HG02870 (cell line): ENCODE results near the gene CYP27B1.

Experiments
- ATAC-seq: cut with Tn5 transposase; IDR thresholded peaks from one replicate; pipeline ENCODE4 v1.9.1; 2021; ENCODE audit warnings: mild to moderate bottlenecking, moderate library complexity; ENCODE audit not compliant: unreplicated experiment

CYP27B1 gene

DNA sequence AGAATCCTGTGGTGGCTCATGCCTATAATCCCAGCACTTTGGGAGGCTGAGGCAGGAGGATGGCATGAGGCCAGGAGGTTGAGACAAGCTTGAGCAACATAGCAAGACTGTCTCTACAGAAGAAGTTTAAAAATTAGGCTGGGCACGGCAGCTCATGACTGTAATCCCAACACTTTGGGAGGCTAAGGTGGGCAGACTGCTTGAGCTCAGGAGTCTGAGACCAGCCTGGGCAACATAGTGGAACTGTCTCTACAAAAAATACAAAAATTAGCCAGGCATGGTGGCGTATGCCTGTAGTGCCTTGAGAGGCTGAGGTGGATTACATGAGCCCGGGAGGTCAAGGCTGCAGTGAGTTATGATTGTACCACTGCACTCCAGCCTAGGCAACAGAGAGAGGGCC is 998 bp upstream of the CYP27B1 start:
- ATAC-seq: no peak

DNA sequence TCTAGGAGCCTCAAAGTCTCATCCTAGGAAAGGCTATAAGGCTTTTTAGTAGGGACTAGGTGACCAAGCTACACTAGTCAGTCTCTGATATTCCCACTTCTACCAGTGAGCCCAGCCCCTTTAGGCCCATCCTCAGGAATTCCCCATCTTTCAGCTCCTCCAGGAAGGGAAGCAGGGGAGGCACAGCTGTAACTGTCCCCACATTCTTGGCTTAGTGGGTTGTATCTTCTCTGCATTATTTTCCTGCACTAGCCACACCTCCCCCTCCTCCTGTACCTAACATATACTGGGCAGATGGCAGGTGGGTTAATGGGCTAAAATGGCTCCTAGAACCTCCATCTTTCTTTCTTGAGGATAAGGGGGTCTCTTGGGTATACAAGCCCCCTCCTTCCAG is 424 bp upstream of the CYP27B1 start:
- no peak for ATAC-seq

DNA sequence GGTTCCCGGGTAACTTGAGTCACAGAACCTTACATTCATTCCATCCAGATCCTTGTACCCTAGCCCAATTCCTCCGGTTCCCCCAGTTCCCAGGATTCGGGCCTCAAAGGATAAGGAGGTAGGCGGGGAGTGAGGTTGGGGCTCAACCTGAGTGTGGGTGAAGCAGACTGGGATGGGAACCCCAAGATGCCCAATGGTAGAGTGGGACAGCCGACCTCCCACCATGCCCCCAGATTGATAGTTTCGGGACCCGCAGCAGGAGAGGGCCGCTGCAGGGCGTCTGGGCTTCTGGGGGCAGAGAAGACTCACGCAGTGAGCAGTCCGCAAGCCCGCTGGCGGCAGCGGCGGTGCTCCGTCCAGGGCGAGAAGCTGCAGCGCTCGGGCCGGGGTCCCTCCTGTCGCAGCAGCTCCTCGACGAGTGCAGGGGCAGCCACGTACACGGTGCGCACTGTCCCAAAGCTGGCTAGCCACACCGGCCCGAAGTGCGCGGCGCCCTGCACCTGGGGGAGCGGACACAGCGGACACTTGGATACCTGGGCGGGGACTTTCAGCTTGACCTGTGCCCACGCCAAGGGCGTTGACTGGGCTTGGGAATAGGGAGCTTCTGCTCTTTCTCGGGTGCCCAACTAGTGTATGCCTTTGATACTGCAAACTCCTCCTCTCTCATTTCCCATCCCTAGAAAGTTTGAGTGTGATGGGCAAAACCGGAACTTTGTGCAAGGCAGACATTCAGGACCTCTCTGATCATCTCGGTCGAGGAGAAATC is 997 bp downstream of the CYP27B1 start:
- ATAC-seq: no peak

- peak; percentile 51 for ATAC-seq
These were observed 1.7 kb downstream of the CYP27B1 start for GRCh38 chr12:57765003-57765697.

DNA sequence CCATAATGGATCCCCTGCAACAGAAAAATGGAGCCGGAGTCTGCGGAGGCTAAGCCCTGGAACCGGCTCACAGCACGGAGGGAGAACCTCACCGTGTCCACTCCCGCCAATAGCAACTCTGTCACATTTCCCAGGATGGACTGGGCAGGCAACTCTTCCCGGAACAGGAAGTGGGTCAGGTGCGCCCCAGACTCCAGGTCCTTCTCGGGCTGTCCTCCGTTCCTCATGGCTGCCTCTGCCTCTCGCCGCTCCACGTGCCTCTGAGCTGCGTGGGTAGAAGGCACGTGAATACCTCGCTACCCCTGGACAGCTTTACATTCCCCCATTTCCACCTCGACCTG is 2.2 kb downstream of the CYP27B1 start:
- peak; percentile 5 for ATAC-seq

DNA sequence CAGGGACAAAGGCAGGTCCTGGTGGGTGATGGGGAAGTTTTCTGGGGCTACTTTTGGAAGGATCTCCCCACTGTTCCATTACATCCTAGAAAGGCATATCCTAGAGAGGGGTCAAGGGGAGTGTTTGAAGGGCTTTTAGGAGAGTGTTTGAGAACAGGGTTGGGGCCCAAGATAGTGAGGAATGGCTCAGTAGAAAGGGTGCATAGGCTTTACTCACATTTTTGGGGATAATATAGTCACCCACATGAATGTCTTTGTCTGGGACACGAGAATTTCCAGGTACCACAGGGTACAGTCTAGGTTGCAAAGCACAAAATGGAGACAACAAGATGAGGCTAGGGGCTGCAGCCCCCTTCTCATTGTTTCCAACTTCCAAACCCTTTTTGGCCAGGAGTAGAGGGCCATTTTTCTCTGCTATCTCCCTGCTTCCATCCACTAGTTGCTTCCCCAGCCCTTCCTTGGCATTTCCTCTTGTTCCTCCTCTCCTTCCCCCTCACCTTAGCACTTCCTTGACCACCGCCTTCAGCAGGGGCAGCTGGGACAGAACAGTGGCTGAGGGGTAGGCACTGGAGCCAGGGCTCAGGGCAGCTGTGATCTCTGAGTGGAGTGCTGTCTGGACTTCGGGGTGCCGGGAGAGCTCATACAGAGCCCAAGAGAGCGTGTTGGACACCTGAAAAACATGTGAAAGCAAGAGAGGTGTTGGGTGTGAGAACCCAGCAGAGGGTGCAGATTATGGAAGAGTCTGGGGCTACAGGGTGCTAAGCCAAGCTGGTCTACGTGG is 2.8 kb downstream of the CYP27B1 start:
- no peak for ATAC-seq

DNA sequence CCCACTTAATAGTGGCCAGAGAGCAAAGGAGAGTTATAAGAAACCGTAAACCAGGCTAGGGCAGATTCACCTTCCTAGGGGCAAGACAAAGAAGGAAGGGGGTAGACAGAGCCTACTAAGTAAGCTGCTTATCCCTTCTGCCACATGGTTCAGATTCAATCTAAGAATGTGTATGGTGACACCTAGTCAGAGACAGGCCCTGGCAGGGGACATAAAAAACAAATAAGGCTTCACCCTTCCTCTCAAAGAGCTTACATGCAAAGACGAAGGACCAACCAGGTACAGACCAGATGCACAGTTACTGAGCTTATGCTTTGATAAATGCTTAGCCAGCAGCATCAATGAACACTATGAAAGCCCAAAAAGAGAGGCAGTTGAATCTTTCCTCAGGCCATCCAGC is 4.4 kb downstream of the CYP27B1 start:
- no peak for ATAC-seq

GRCh38 chr12:57761391-57761998 is 5.4 kb downstream of the CYP27B1 start:
- no peak for ATAC-seq

DNA sequence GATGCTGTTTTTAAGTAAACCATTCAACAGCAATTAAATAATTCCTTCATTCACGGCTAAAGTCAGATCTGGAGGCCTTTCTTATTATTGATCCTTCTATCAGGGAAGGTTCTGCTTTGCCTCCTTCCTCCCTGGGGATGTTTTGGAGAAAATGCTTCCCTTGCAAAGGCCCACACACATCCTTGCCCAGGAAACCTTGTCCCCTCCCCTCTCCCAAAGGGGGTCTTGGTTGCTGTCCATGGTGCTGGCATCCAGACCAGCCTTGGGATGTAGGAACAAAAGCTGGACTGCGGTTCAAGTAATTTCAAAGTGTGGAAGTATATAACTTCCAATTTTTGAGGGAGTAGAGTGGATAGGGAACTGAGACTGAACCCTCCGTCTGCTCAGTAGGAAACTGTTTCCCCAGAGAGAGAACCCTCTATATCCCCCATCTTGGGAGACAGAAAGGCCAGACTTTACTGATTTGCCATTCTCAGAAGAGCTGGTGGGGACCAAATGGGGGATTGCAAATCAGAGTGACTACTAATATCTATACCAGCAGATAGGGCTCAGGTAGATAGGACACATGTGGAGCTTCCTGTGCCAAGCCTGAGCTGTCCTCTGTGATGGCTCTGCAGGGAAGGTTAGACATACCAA is 6.4 kb downstream of the CYP27B1 start:
- no peak for ATAC-seq

GRCh38 chr12:57759360-57759980 is 7.4 kb downstream of the CYP27B1 start:
- no peak for ATAC-seq

- ATAC-seq: no peak
These were observed 8.1 kb downstream of the CYP27B1 start for GRCh38 chr12:57758552-57759359.

- no peak for ATAC-seq
These were observed 9.1 kb downstream of the CYP27B1 start for GRCh38 chr12:57757771-57758170.

GRCh38 chr12:57756406-57757341 is 10.2 kb downstream of the CYP27B1 start:
- peak; percentile 22 for ATAC-seq

DNA sequence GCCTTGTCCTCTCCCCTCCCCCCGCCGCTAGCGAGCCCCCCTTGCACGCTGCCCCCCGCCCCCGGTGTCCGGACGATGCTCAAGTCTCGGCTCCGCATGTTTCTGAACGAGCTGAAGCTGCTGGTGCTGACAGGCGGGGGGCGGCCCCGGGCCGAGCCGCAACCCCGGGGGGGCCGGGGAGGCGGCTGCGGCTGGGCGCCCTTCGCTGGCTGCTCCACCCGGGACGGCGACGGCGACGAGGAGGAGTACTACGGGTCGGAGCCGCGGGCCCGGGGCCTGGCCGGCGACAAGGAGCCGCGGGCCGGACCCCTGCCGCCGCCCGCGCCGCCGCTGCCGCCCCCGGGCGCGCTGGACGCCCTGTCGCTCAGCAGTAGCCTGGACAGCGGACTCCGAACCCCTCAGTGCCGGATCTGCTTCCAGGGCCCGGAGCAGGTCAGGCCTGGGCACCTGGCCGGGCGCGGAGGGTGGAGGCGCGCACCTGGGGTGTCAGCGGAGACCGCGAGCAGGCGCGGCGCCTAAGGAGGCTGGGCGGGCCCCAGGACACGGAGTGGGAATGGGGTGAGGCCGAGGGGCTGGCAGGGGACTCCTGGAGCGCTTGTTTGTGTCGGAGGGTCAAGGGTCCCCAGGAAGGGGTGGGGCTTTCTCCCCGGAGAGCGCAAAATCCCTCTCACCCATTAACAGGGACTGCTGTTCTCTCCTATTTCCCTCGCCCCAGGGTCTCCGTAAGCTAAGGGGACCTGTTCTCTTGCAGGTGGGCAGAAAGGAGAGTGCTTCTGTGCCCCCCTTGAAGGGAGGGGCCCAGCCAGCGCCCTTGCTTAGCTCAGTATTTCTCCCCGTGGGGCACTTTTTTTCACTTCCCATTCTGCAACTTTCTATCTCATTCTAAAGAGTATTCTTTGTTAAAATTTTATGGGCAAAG is 11.2 kb downstream of the CYP27B1 start:
- no peak for ATAC-seq

GRCh38 chr12:57755194-57755453 is 11.8 kb downstream of the CYP27B1 start:
- no peak for ATAC-seq

DNA sequence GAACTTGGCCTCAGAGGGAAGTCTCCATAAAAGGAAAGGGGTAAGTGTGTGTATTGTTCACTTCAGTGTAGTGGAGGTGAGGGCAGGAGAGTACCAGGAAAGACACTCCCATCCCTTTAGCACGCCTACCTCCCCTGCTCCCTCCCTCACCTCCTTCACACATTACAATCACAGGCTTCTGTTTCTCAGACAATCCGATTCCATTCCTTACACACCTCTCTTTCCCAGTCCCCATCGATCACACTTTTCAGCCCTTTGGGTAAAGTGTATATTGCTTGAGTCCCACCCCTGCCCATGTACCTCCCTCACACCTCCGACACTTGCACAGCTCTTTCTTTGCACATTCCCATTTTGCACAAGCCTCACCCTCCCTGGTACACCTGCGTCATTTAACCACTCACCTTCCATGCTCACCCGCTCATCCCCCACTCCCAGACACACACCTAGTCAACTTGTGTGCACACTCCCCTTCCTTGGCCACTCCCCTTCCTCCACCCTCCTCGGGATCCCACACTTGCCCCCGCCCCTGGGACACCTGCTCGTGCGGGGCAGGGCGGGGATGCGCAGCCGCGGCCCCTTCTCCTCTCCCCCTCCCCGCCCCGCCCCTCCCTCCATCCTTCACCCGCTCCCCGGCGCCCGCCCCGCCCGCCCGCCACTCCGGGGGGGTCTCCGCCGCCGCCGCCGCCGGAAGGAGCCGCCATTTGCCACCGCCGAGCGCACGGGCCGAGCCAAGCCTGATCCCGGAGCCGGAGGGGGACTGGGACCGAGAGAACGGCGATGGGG is 12.3 kb downstream of the CYP27B1 start, which contains the start of gene MARCHF9:
Gene MARCHF9, plus strand, starts transcription at position 693 of the 783 bp plus-strand sequence. CDS start 426 bp downstream, outside the sequence.
- peak; percentile 35 for ATAC-seq
